NCI-H526 (cell line): ENCODE data around the gene ZNF564.
"Not testable (repeated sequence)": the region's sequence is repeated elsewhere in the genome, so short reads cannot be mapped to it uniquely, and the experiment has no call there.

Source experiments
- DNase-seq, 2 experiments: peaks; one replicate each; lab custom pipeline; 2025; lab: John Stamatoyannopoulos, UW

The ZNF564 gene

GRCh38 chr19:12551060-12551832 lies at the start of gene ZNF564:
Gene ZNF564, minus strand, starts transcription at chr19:12551482. Its CDS starts 150 bp downstream, at chr19:12551332.
- DNase-seq, result peak; percentile 97 to 99

GRCh38 chr19:12597594-12597993 lies 46.3 kb upstream of the ZNF564 start:
- DNase-seq, result no peak

GRCh38 chr19:12596927-12597548 lies 45.8 kb upstream of the ZNF564 start:
- peak in 1 of 2 experiments; percentile 0 for DNase-seq

GRCh38 chr19:12596485-12596884 lies 45.2 kb upstream of the ZNF564 start:
- no peak for DNase-seq

- no peak for DNase-seq
These were observed 29.8 kb upstream of the ZNF564 start for GRCh38 chr19:12581100-12581499.

GRCh38 chr19:12580180-12580694 lies 29.0 kb upstream of the ZNF564 start:
- no peak for DNase-seq

- no peak for DNase-seq
These were observed 27.4 kb upstream of the ZNF564 start for GRCh38 chr19:12578641-12579040.

- peak in 1 of 2 experiments; percentile 2 for DNase-seq
These were observed 22.8 kb upstream of the ZNF564 start for GRCh38 chr19:12574036-12574435.

- DNase-seq, result no peak
These were observed 16.7 kb upstream of the ZNF564 start for GRCh38 chr19:12567951-12568350.

GRCh38 chr19:12566380-12566779 lies 15.1 kb upstream of the ZNF564 start:
- not testable (repeated sequence) for DNase-seq

- peak; percentile 56 to 87 for DNase-seq
These were observed 12.9 kb upstream of the ZNF564 start for GRCh38 chr19:12564016-12564664.

- DNase-seq, result no peak
These were observed 4.2 kb upstream of the ZNF564 start for GRCh38 chr19:12555456-12555930.

- DNase-seq, result no peak
These were observed 4.4 kb downstream of the ZNF564 start for GRCh38 chr19:12546903-12547302.

- no peak for DNase-seq
These were observed 5.2 kb downstream of the ZNF564 start for GRCh38 chr19:12546068-12546467.

GRCh38 chr19:12545267-12545666 lies 6.0 kb downstream of the ZNF564 start:
- no peak for DNase-seq

- DNase-seq, result no peak
These were observed 6.8 kb downstream of the ZNF564 start for GRCh38 chr19:12544401-12544876.

GRCh38 chr19:12543855-12544254 lies 7.4 kb downstream of the ZNF564 start:
- DNase-seq, result no peak

GRCh38 chr19:12527034-12527836 lies 24.0 kb downstream of the ZNF564 start:
- DNase-seq, result no peak

- DNase-seq, result no peak
These were observed 24.7 kb downstream of the ZNF564 start for GRCh38 chr19:12526542-12526941.

- peak; percentile 7 to 14 for DNase-seq
These were observed 29.3 kb downstream of the ZNF564 start for GRCh38 chr19:12521996-12522395.

GRCh38 chr19:12513531-12514061 lies 37.7 kb downstream of the ZNF564 start:
- DNase-seq, result no peak
